Coronary artery (tissue), 2 donors: ENCODE measurements around the gene HNRNPU.

Experiments
- DNase-seq: peaks from one replicate; pipeline ENCODE4 v3.0.0-alpha.2; 2017; ENCODE audit warnings: low spot score
- H3K27ac ChIP-seq, 2 donors: fragments of 200-600 bp; sonication (generic); one replicate each; pipeline ENCODE4 v1.5.1; 2016 to 2019
- H3K4me3 ChIP-seq: fragments of 200-600 bp; sonication (generic); 2 replicates; pipeline ENCODE4 v1.5.1; 2016; ENCODE audit warnings: mild to moderate bottlenecking, moderate library complexity
- CTCF ChIP-seq: fragments of 200-600 bp; sonication (generic); IDR thresholded peaks from one replicate; pipeline ENCODE4 v1.5.1; 2019; ENCODE audit warnings: antibody characterized with exemption

Gene HNRNPU

DNA sequence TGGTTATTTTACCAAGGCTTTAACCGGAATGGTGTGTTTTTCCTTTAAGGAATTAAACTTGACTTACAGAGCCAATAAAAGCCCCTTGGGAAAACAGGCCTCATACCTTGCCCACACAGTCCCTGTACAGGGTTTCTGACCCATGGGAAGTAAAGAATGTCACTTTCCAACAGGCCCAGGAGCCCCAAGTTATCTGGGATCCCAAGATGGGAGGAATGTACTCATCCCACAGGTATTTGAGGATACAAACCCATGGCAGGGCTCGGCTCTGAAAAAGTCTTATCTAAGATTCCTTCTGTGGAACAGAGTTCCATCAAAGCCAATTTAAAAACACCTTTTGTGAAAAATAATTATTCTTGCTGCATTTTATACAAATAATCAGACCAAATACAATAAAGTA is 44.2 kb downstream of the HNRNPU start:
- no peak for TF ChIP-seq CTCF
- no peak for DNase-seq
- Histone ChIP-seq H3K27ac (no peak overlapping the region), H3K4me3 (no peak overlapping the region)

- Histone ChIP-seq H3K4me3 (no peak overlapping the region), H3K27ac (no peak overlapping the region)
- no peak for DNase-seq
- TF ChIP-seq CTCF: no peak
Observed at GRCh38 chr1:244817415-244817894, 46.9 kb downstream of the HNRNPU start.

GRCh38 chr1:244815600-244816099 is 48.7 kb downstream of the HNRNPU start:
- H3K27ac ChIP-seq: no peak overlapping the region
- no peak for TF ChIP-seq CTCF
- H3K4me3 ChIP-seq: peak overlapping the region; percentile 50
- no peak for DNase-seq

GRCh38 chr1:244813327-244813726 is 51.0 kb downstream of the HNRNPU start:
- H3K27ac ChIP-seq: no peak overlapping the region
- H3K4me3 ChIP-seq: no peak overlapping the region
- no peak for DNase-seq
- no peak for TF ChIP-seq CTCF

GRCh38 chr1:244810221-244810620 is 54.1 kb downstream of the HNRNPU start:
- TF ChIP-seq CTCF: no peak
- Histone ChIP-seq H3K4me3 (no peak overlapping the region), H3K27ac (no peak overlapping the region)
- no peak for DNase-seq

GRCh38 chr1:244807138-244807537 is 57.2 kb downstream of the HNRNPU start:
- H3K27ac ChIP-seq: no peak overlapping the region
- no peak for DNase-seq
- no peak for TF ChIP-seq CTCF
- no peak overlapping the region for H3K4me3 ChIP-seq

DNA sequence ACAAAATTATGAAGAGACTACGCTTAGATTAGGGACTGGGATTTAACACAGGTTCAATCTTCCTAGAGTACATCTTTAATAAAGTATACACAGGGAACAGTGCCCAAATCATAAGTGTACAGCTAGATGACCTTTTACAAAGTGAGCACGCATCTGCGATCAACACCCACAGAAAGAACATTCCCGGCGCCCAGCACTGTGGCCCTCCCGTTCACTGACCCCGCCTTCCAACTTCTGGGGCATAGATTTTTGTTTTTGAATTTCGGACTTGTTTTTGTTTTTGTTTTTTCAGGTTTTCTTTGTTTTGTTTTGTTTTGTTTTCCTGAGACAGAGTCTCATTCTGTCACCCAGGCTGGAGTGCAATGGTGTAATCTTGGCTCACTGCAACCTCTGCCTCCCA is 59.5 kb downstream of the HNRNPU start:
- DNase-seq: no peak
- no peak overlapping the region for H3K4me3 ChIP-seq
- no peak for TF ChIP-seq CTCF
- no peak overlapping the region for H3K27ac ChIP-seq
